Erythroblast (primary cell): ENCODE results near the gene SELE.

Source experiments
- DNase-seq, 2 experiments: peaks; one replicate each; lab custom pipeline; 2025; lab: John Stamatoyannopoulos, UW
- GATA1 ChIP-seq: IDR thresholded peaks from 2 replicates; pipeline ENCODE4 v1.6.1; 2011; ENCODE audit warnings: low read depth, mild to moderate bottlenecking, control low read depth, low read length, moderate library complexity
- POLR2A ChIP-seq: IDR thresholded peaks from 2 replicates; pipeline ENCODE4 v1.6.1; 2011; ENCODE audit warnings: mild to moderate bottlenecking, low read length

The SELE gene

GRCh38 chr1:169733924-169734323 lies at the start of gene SELE:
Gene SELE (minus strand): TSS chr1:169734079. CDS start chr1:169733612, 467 bp downstream.
- TF ChIP-seq POLR2A = no peak
- TF ChIP-seq GATA1 = no peak
- no peak for DNase-seq

- DNase-seq = no peak
- TF ChIP-seq GATA1 (no peak), POLR2A (no peak)
Observed at GRCh38 chr1:169782596-169782995, 48.7 kb upstream of the SELE start.

- no peak for DNase-seq
Observed at GRCh38 chr1:169779970-169780369, 46.1 kb upstream of the SELE start.

GRCh38 chr1:169779150-169779549 lies 45.3 kb upstream of the SELE start:
- DNase-seq = no peak
- no peak for TF ChIP-seq POLR2A
- no peak for TF ChIP-seq GATA1

More at GRCh38 chr1:169779970-169780369, 46.1 kb upstream of the SELE start:
- TF ChIP-seq GATA1 (no peak), POLR2A (no peak)

GRCh38 chr1:169776440-169776839 lies 42.6 kb upstream of the SELE start:
- TF ChIP-seq POLR2A = no peak
- TF ChIP-seq GATA1 = no peak
- DNase-seq = no peak

- no peak for TF ChIP-seq GATA1
- TF ChIP-seq POLR2A = no peak
- DNase-seq = no peak
Observed at GRCh38 chr1:169768161-169768560, 34.3 kb upstream of the SELE start.

GRCh38 chr1:169765580-169766331 lies 31.9 kb upstream of the SELE start:
- TF ChIP-seq GATA1 (no peak), POLR2A (no peak)

GRCh38 chr1:169764919-169765318 lies 31.0 kb upstream of the SELE start:
- DNase-seq = no peak
- no peak for TF ChIP-seq POLR2A
- no peak for TF ChIP-seq GATA1

More at GRCh38 chr1:169765580-169766331, 31.9 kb upstream of the SELE start:
- no peak for DNase-seq

- TF ChIP-seq GATA1 = no peak
- TF ChIP-seq POLR2A = no peak
- DNase-seq = no peak
Observed at GRCh38 chr1:169762699-169763098, 28.8 kb upstream of the SELE start.

- TF ChIP-seq POLR2A = no peak
- TF ChIP-seq GATA1 = no peak
Observed at GRCh38 chr1:169759038-169759437, 25.2 kb upstream of the SELE start.

GRCh38 chr1:169753549-169753948 lies 19.7 kb upstream of the SELE start:
- no peak for TF ChIP-seq POLR2A
- TF ChIP-seq GATA1 = no peak
- no peak for DNase-seq

More at GRCh38 chr1:169759038-169759437, 25.2 kb upstream of the SELE start:
- no peak for DNase-seq

GRCh38 chr1:169750041-169750440 lies 16.2 kb upstream of the SELE start:
- no peak for DNase-seq

GRCh38 chr1:169746550-169746949 lies 12.7 kb upstream of the SELE start:
- DNase-seq = no peak
- TF ChIP-seq GATA1 (no peak), POLR2A (no peak)

More at GRCh38 chr1:169750041-169750440, 16.2 kb upstream of the SELE start:
- TF ChIP-seq POLR2A = no peak
- TF ChIP-seq GATA1 = no peak

GRCh38 chr1:169745015-169745861 lies 11.4 kb upstream of the SELE start:
- DNase-seq = no peak
- no peak for TF ChIP-seq POLR2A
- TF ChIP-seq GATA1 = no peak
